Mesenteric fat pad (tissue), 1 donor: ENCODE measurements around the gene PNRC2. TPM values are rescaled to one million over a fixed set of nuclear protein-coding genes. Genes with fewer than 3 reads are reported as not detected.
"Not testable (repeated sequence)": the region's sequence is repeated elsewhere in the genome, so short reads cannot be mapped to it uniquely, and the experiment has no call there.

Experiments used
- DNase-seq: peaks from one replicate; pipeline ENCODE4 v3.0.0-alpha.2; 2020; ENCODE audit warnings: low spot score
- total RNA-seq: library from RNA; stranded (reverse); fragmentation: NEBNext Ultra II Directional; extraction: Animal tissue kit (Norgen Biotek cat#: 25700); gene quantifications from one replicate; pipeline ENCODE4 v1.2.1, GENCODE V29; 2021
- donor health status: DM: yes; HTN: yes; CAD: no.

PNRC2 gene
- total RNA-seq, 1 donor from 2014 or later, result 94.5 TPM

- DNase-seq, result no peak
Measured at GRCh38 chr1:23936481-23937176, 23.0 kb upstream of the PNRC2 start.

- no peak for DNase-seq
Measured at GRCh38 chr1:23947366-23947765, 12.3 kb upstream of the PNRC2 start.

GRCh38 chr1:23953020-23953419 is 6.6 kb upstream of the PNRC2 start:
- no peak for DNase-seq

- no peak for DNase-seq
Measured at GRCh38 chr1:23957096-23957495, 2.5 kb upstream of the PNRC2 start.

- DNase-seq, result not testable (repeated sequence)
Measured at GRCh38 chr1:23958040-23958809, 1.4 kb upstream of the PNRC2 start.

- peak; percentile 92 for DNase-seq
Measured at GRCh38 chr1:23958810-23959460, 693 bp upstream of the PNRC2 start.

- DNase-seq, result no peak
Measured at GRCh38 chr1:23960291-23961020, 828 bp downstream of the PNRC2 start.

GRCh38 chr1:23963617-23964234 is 4.1 kb downstream of the PNRC2 start:
- no peak for DNase-seq

- no peak for DNase-seq
Measured at GRCh38 chr1:23964235-23964668, 4.6 kb downstream of the PNRC2 start.

- DNase-seq, result no peak
Measured at GRCh38 chr1:23964790-23965740, 5.4 kb downstream of the PNRC2 start.

GRCh38 chr1:23966973-23967493 is 7.4 kb downstream of the PNRC2 start:
- no peak for DNase-seq

GRCh38 chr1:23967871-23968270 is 8.2 kb downstream of the PNRC2 start:
- DNase-seq, result no peak

- no peak for DNase-seq
Measured at GRCh38 chr1:23977187-23977853, 17.7 kb downstream of the PNRC2 start.

- DNase-seq, result no peak
Measured at GRCh38 chr1:23977854-23978191, 18.2 kb downstream of the PNRC2 start.

GRCh38 chr1:23978805-23979204 is 19.2 kb downstream of the PNRC2 start:
- no peak for DNase-seq

- DNase-seq, result no peak
Measured at GRCh38 chr1:23979387-23979880, 19.8 kb downstream of the PNRC2 start.

- peak; percentile 98 for DNase-seq
Measured at GRCh38 chr1:23979881-23980727, 20.5 kb downstream of the PNRC2 start, which contains the start of gene SRSF10. SRSF10 (minus strand) TSS chr1:23980327; CDS start chr1:23980255, 72 bp downstream.

- DNase-seq, result no peak
Measured at GRCh38 chr1:23980728-23981070, 21.1 kb downstream of the PNRC2 start.
